Measurements from ENCODE around the gene PARS2. TPM values are rescaled to one million over a fixed set of nuclear protein-coding genes. Genes with fewer than 3 reads are reported as not detected.
A peak's percentile ranks its signal among the peaks of the same experiment; 100 is the strongest.

Gene PARS2
- total RNA-seq, 1 donor from 2014 or later, result 11.5 TPM

- DNase-seq (ENCODE audit: low read depth), result no peak
- H3K36me3 ChIP-seq (ENCODE audit: control insufficient read depth, insufficient read depth, low read length), result no peaks in the 10 kb centered on the region
- no peaks in the 10 kb centered on the region for H3K27me3 ChIP-seq (ENCODE audit: control insufficient read depth, insufficient read depth, low read length)
- no peak overlapping the region for H3K4me3 ChIP-seq (ENCODE audit: low read depth, low read length)
- TF ChIP-seq CTCF (IDR thresholded peaks at IDR 0.05; ENCODE audit: insufficient read depth, low read length, poor library complexity, severe bottlenecking), result no peak
Measured at GRCh38 chr1:54768093-54768492, 3.8 kb upstream of the PARS2 start.

- Histone ChIP-seq H3K27me3 (ENCODE audit: control insufficient read depth, insufficient read depth, low read length) (no peaks in the 10 kb centered on the region), H3K4me3 (ENCODE audit: low read depth, low read length) (no peak overlapping the region), H3K36me3 (ENCODE audit: control insufficient read depth, insufficient read depth, low read length) (no peaks in the 10 kb centered on the region)
- DNase-seq (ENCODE audit: low read depth), result no peak
- TF ChIP-seq CTCF (IDR thresholded peaks at IDR 0.05; ENCODE audit: insufficient read depth, low read length, poor library complexity, severe bottlenecking), result no peak
Measured at GRCh38 chr1:54767526-54767925, 3.2 kb upstream of the PARS2 start.

- H3K27me3 ChIP-seq (ENCODE audit: control insufficient read depth, insufficient read depth, low read length), result no peaks in the 10 kb centered on the region
- no peaks in the 10 kb centered on the region for H3K36me3 ChIP-seq (ENCODE audit: control insufficient read depth, insufficient read depth, low read length)
- no peak overlapping the region for H3K4me3 ChIP-seq (ENCODE audit: low read depth, low read length)
- TF ChIP-seq CTCF (IDR thresholded peaks at IDR 0.05; ENCODE audit: insufficient read depth, low read length, poor library complexity, severe bottlenecking), result no peak
- DNase-seq (ENCODE audit: low read depth), result no peak
Measured at GRCh38 chr1:54766726-54767125, 2.4 kb upstream of the PARS2 start.

- H3K36me3 ChIP-seq (ENCODE audit: control insufficient read depth, insufficient read depth, low read length), result no peaks in the 10 kb centered on the region
- H3K27me3 ChIP-seq (ENCODE audit: control insufficient read depth, insufficient read depth, low read length), result no peaks in the 10 kb centered on the region
- peak overlapping the region; percentile 36 for H3K4me3 ChIP-seq (ENCODE audit: low read depth, low read length)
- DNase-seq (ENCODE audit: low read depth), result no peak
- no peak for TF ChIP-seq CTCF (IDR thresholded peaks at IDR 0.05; ENCODE audit: insufficient read depth, low read length, poor library complexity, severe bottlenecking)
Measured at GRCh38 chr1:54764922-54765561, 719 bp upstream of the PARS2 start.

- H3K36me3 ChIP-seq (ENCODE audit: control insufficient read depth, insufficient read depth, low read length), result no peaks in the 10 kb centered on the region
Measured at GRCh38 chr1:54763816-54764132, 549 bp downstream of the PARS2 start.

More at GRCh38 chr1:54763816-54764132, 549 bp downstream of the PARS2 start:
- Histone ChIP-seq H3K4me3 (ENCODE audit: low read depth, low read length) (peak overlapping the region; percentile 73), H3K27me3 (ENCODE audit: control insufficient read depth, insufficient read depth, low read length) (no peaks in the 10 kb centered on the region)
- TF ChIP-seq CTCF (IDR thresholded peaks at IDR 0.05; ENCODE audit: insufficient read depth, low read length, poor library complexity, severe bottlenecking), result no peak
- no peak for DNase-seq (ENCODE audit: low read depth)
